Stimulated activated CD4-positive, alpha-beta T cell treated with anti-CD3 and anti-CD28 coated beads, Interleukin-1b, Interleukin-23, amount 100 ng/mL, for 48 hours (primary cell): Measurements from ENCODE around the gene ANO1.

Experiments used
- DNase-seq: peaks from one replicate; pipeline ENCODE4 v3.0.0-alpha.2; 2020

The ANO1 gene

GRCh38 chr11:70074746-70075145 is 3.4 kb upstream of the ANO1 start:
- no peak for DNase-seq

DNA sequence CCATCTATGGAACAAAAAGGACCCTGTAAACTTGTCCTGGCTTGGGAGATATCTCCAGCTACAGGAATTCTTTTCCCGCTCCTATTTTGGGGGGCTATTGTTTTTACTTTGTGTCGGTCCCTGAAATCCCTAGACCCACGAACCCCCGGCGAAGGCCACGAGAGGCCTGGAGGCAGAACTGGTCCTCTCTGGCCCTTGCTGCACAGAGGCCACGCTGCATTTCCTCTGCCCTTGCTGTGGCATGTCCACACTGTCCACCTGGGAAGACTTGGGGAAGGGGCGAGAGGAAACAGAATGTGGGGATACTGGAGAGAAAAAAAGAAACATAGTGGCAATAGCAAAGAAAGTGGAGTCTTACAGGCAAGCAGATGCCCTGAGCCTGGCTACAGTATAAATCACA is 2.3 kb upstream of the ANO1 start:
- no peak for DNase-seq

GRCh38 chr11:70076461-70076931 is 1.6 kb upstream of the ANO1 start:
- DNase-seq = no peak

- no peak for DNase-seq
Observed at GRCh38 chr11:70077411-70078094, 564 bp upstream of the ANO1 start.

DNA sequence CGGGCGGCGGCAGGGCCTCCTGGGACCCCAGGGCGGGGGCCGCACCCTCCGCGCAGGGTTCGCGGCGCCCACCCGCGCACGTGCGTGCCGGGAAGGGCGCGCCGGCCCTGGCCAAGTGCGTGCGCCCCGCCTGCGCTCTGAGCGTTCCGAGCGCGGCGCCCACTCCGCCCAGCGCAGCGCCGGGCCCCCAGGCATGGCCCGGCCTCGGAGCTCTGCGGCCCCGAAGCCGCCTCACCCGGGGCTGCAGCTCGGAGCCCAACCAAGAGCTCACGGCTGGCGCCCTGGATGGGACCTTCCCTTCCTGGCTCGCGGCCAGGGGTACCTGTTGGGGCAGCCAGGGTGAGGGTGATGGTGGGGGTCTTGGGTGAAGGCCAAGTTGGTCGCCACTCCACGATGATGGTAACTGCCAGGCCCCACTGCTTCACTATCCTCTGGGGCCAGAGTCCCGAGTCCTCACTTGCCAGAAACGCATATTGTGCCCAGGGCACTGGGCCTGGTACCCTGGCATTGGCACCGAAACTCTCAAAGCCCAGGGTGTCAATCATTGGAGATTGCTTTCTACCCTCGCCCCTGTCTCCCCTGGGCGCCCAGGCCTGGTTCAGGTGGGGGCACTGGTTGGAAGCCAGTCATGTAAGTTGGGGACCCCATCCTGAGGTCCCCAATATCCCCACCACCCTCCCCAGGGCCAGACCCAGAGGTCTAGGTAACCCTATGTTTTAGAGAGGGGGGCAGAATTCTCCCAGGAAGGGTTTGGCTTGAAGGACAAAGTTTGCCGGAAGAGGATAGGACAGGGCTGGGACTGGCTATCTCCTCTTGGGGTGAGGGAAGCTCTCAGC is 882 bp downstream of the ANO1 start:
- no peak for DNase-seq

DNA sequence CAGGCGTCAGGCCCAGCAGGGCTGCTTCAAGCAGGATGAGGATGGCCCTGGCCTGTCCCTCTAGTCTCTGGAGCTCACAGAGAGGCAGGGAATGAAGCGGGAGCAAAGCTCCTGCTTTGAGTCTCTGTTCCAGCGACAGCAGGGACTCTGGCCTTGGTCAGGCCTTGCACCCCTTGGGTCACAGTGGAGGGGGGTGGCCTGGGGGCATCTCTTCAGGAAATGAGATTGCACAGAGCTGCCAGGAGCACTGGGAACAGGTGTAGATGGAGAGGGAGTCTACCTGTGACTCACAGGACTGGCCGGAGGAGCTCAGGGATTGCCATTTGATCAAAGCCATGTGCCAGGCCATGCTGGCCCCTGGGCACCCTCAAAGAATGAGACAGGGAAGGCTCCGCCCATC is 1.6 kb downstream of the ANO1 start:
- DNase-seq = no peak

DNA sequence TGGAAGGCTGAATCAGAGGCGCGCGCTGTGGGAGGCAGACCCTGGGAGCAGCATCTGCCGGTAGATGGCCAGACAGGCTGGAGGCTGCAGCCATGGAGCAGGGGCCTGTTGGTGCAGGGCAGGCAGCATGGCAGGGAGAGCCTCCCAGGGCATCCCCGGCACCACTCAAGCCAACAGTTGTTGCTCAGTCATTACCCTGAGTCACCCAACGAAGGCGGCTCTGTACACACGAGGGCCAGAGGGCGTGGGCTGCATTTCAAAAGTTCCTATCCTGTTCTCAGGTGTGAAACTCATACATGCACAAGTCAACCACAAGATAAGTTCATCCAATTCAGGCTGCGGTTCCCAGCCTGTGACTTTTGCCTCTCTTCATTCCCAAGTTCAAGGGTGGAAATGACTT is 2.6 kb downstream of the ANO1 start:
- DNase-seq = no peak

GRCh38 chr11:70082829-70083228 is 4.7 kb downstream of the ANO1 start:
- DNase-seq = no peak

DNA sequence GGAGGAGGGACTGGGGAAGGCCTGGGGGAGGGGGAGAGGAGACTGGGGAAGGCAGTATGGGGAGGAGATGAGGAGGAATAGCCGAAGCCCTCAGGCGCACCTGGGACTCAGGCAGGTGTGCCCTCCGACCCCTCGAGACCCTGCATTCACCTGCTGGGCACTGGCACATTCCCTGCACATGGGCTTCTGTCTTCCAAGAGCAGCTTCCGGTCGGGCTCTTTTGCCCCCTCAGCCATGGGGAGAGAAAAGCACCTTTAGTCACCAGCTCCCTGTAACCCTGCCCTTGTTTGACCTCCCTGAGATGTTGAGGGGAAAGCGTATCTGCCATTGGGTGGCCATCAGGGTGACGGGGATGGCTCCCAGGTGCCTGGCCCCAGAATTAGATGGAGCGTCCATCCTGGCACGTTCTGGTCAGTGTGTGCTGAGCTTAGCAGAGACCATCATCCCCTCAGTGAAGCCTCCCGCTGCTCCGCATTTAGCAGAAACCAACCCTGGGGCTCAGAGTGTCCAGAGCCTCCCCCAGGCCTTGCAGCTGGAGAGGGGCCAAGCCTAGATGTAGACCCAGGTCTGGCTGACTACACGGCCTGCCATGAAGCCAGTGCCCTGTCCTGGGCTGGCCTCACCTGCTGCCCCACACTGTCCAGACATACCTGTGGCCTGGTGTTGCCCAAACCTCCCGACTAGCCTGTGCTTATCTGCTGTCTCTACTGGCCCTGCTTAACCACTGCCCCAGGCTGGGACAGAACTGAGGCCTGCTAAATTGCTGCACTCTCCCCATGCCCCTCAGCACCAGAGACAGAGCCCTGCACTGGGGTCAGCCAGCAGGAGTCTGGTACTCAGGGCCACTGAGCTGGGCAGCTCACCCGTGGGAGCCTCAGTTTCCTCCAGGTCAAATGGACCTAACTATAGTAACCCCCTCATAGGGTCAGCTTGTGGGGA is 6.2 kb downstream of the ANO1 start:
- DNase-seq = no peak

GRCh38 chr11:70085815-70086769 is 8.0 kb downstream of the ANO1 start:
- DNase-seq = no peak

DNA sequence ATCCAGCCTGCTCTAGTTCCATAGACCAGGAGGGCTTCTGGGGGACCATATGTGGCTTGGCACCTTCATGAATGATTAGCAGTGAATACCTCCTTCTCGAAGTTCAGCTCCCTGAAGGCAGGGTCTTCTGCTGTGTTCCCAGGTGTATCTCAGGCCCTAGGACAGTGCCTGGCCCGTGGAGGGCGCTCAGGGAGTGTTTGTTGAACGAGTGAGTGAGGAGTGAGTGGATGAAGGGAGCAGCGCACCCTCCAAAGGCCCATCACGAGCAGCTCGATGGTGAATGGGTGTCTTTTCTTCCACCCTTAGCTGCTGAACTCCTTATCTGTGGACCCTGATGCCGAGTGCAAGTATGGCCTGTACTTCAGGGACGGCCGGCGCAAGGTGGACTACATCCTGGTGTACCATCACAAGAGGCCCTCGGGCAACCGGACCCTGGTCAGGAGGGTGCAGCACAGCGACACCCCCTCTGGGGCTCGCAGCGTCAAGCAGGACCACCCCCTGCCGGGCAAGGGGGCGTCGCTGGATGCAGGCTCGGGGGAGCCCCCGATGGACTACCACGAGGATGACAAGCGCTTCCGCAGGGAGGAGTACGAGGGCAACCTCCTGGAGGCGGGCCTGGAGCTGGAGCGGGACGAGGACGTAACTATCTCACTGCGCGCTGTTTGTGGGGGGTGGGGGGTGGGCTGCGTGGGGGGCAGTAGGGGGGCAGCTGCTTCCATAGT is 9.5 kb downstream of the ANO1 start:
- DNase-seq = no peak

DNA sequence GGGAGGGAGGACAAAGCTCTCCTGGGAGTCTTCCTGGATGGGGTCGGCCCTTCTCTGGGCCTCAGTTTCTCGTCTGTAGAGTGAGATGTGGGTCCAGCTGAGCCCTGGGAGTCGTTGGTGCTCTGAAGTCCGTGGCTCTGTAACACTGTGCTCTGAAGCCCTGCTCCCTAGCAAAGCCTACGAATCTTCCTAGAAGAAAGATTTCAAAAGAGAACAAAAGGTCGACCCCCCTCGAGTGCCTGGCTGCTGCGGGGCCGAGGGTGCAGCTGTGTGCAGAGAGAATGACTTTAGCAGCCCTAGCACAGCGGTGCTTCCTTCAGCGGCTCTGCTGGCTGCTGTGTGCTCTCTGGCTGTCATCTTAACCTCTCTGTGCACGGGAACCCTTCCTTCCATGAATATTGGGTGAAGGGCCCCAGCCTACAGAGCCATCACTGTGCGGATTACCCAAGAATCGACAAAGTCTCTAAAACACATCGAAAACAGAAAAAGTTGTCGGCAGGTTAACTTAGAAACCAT is 10.7 kb downstream of the ANO1 start:
- DNase-seq = no peak

- DNase-seq = no peak
Observed at GRCh38 chr11:70089631-70090030, 11.5 kb downstream of the ANO1 start.

GRCh38 chr11:70090961-70091381 is 12.9 kb downstream of the ANO1 start:
- DNase-seq = no peak

DNA sequence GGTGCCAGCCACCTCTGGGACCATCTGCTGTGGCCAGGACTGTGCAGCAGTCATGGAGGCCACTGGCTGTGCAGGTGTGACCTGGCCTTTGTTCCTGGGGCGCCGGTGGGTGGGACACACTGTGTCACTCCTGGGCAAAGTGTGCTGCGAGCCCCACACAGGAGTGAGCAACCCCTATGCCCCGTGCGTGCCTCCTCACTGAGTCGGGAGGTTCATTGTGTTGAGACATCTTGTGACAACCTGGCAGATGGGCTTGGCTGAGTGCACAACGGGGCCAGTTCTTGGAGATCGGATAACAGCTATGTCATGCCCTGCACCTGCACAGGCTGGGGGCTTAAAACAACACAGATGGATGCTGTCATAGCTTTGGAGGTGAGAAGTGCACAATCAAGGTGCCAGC is 13.5 kb downstream of the ANO1 start:
- DNase-seq = no peak

- no peak for DNase-seq
Observed at GRCh38 chr11:70092959-70093715, 15.0 kb downstream of the ANO1 start.

DNA sequence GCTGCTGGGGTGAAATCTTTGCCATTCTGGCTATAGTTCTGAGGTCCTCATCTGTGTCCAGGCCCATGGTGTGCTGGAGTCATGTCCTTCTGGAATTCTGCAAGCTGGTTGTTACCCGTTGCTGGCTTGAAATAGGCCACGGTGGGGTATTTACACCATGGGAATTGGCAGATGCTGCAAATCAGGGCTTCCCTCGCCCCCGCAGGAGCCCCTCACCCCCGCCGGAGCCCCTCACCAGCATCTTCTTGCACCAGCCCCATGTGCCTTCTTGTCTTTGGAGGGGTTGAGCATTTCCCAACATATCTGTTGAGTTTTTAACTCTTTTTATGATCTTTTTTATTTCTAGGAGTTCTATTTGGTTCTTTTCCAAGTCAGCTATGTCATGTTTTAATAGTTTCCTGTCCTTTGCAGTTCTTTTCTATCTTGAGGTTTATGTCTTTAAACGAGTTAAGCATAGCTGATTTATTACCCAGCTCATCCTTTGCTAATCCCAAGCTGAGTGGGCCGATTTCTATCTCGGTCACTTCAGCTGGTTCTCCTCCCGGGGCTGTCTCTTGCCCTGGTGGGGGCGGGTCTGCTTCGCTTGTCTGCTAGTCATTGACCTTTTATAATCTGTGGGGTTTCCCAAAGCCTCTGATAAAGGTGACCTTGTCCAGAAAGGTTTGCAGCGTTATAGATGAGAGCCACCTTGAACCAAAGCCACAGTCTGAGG is 17.6 kb downstream of the ANO1 start:
- DNase-seq = no peak

- no peak for DNase-seq
Observed at GRCh38 chr11:70097783-70098563, 19.9 kb downstream of the ANO1 start.

- no peak for DNase-seq
Observed at GRCh38 chr11:70098936-70099335, 20.8 kb downstream of the ANO1 start.
